Activated CD8-positive, alpha-beta T cell treated with anti-CD3 and anti-CD28 coated beads, Interleukin-2, amount 10 ng/mL, durations not matched to agents 7 days and 5 days (primary cell): ENCODE results near the gene ANKRD28. TPM values are rescaled to one million over a fixed set of nuclear protein-coding genes. Genes with fewer than 3 reads are reported as not detected.
"Not testable (repeated sequence)": the region's sequence is repeated elsewhere in the genome, so short reads cannot be mapped to it uniquely, and the experiment has no call there.

ENCODE experiments used
- ATAC-seq: fragments of 150-1000 bp; cut with Tn5 transposase; one replicate; pipeline ENCODE4 v1.10.0; 2021; ENCODE audit warnings: moderate library complexity
- CTCF ChIA-PET: fragments of 350-600 bp; sonication (Branson Sonifier 250); formaldehyde crosslinking; loops from one replicate; lab custom pipeline; 2021; ENCODE audit warnings: antibody characterized with exemption; lab: Charles Lee
- POLR2A ChIA-PET: fragments of 350-600 bp; sonication (Branson Sonifier 250); formaldehyde crosslinking; loops from one replicate; lab custom pipeline; 2021; ENCODE audit warnings: antibody characterized with exemption; lab: Charles Lee
- DNase-seq: peaks from one replicate; pipeline ENCODE4 v3.0.0-alpha.2; 2020
- H3K27ac Mint-ChIP-seq: one replicate; pipeline ENCODE4 v1.8.0; 2021; ENCODE audit warnings: mild to moderate bottlenecking, mixed read lengths
- H3K27me3 Mint-ChIP-seq: one replicate; pipeline ENCODE4 v1.8.0; 2021; ENCODE audit warnings: low read depth, mixed read lengths
- H3K36me3 Mint-ChIP-seq: one replicate; pipeline ENCODE4 v1.8.0; 2021; ENCODE audit warnings: low read depth, mixed read lengths
- H3K4me1 Mint-ChIP-seq: one replicate; pipeline ENCODE4 v1.8.0; 2021; ENCODE audit warnings: low read depth, mixed read lengths
- H3K4me3 Mint-ChIP-seq: one replicate; pipeline ENCODE4 v1.8.0; 2021; ENCODE audit warnings: mild to moderate bottlenecking, mixed read lengths
- H3K9me3 Mint-ChIP-seq: one replicate; pipeline ENCODE4 v1.8.0; 2022; ENCODE audit warnings: mixed read lengths; ENCODE audit not compliant: insufficient read depth
- total RNA-seq, 2 experiments: library from RNA; stranded (reverse); gene quantifications; one replicate each; pipeline ENCODE4 v1.2.3, GENCODE V29; 2021

ANKRD28 gene
- 10 to 100 TPM; 30.7 to 37.7 TPM for total RNA-seq

DNA sequence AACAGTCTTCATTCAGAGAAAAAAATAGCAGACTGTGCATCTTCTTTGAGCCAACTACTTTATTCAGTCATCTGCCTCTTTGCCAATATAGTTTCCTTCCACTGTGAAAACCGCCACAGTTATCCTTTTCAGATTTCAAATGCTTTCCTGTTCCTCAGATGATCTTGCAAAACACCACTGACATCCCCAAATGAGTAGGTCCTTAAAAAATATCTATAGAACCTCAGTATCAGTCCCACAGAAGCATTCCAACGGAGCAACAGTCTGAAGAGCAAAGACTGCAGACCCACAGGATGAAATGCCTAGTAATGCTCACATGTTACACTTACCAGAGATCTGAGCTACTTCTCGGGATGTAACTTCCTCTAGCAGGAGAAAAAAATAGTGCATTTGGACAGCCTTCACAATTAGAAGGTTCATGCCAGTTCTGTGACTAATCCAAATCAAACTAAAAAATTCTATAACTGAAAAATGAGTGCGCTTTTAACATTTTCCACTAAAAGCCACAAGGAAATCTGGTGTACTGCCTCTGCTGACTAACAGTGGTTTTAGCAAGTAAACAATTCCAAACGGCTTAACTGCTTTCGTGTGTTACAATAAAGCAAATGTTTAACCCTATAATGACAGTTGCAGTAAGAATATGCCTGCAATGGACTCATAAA is at the start of gene ANKRD28:
ANKRD28 (minus strand) TSS at position 338 of the 662 bp plus-strand sequence. CDS start 1,458 bp downstream, outside the sequence.
- peak; percentile 32 for DNase-seq
- peak; percentile 48 for ATAC-seq
- Mint-ChIP-seq H3K27me3 (no peaks in the 10 kb centered on the region), H3K4me3 (peak within 1 kb of the TSS; percentile 75), H3K4me1 (peaks cover 83% of the 10 kb centered on the region), H3K27ac (peak within 1 kb of the TSS; percentile 82), H3K36me3 (peaks cover 13% of the 10 kb centered on the region), H3K9me3 (no peaks in the 10 kb centered on the region)
- CTCF ChIA-PET: interaction anchor here (0.9 to 7.8 kb wide), 6 partner anchors 10 to 451 kb away, joined by 3 to 72 read pairs (median 4); no protein-coding TSS in a partner anchor
- POLR2A ChIA-PET: interaction anchor here (0.6 to 2.4 kb wide), 7 partner anchors 10 to 581 kb away, joined by 3 to 19 read pairs (median 3); partner anchors contain the start of genes BTD and HACL1

GRCh38 chr3:15847239-15847638 is 49.5 kb upstream of the ANKRD28 start:
- Mint-ChIP-seq H3K36me3 (peaks cover 21% of the 10 kb centered on the region), H3K4me1 (no peaks in the 10 kb centered on the region), H3K27ac (no peak overlapping the region), H3K27me3 (no peaks in the 10 kb centered on the region), H3K9me3 (no peaks in the 10 kb centered on the region), H3K4me3 (no peak overlapping the region)
- ATAC-seq (no peak), DNase-seq (no peak)
- POLR2A ChIA-PET: no interaction called here
- CTCF ChIA-PET: no interaction called here

- ATAC-seq (no peak), DNase-seq (no peak)
- no peak overlapping the region for H3K27ac Mint-ChIP-seq
- H3K9me3 Mint-ChIP-seq: peaks cover 1% of the 10 kb centered on the region
- ChIA-PET CTCF (no interaction called here), POLR2A (no interaction called here)
- H3K27me3 Mint-ChIP-seq: no peaks in the 10 kb centered on the region
- peaks cover 19% of the 10 kb centered on the region for H3K36me3 Mint-ChIP-seq
- H3K4me3 Mint-ChIP-seq: no peak overlapping the region
- H3K4me1 Mint-ChIP-seq: no peaks in the 10 kb centered on the region
These were observed 48.8 kb upstream of the ANKRD28 start for GRCh38 chr3:15846606-15847005.

GRCh38 chr3:15845475-15845874 is 47.7 kb upstream of the ANKRD28 start:
- H3K36me3 Mint-ChIP-seq: peaks cover 18% of the 10 kb centered on the region
- H3K4me3 Mint-ChIP-seq: no peak overlapping the region
- no peaks in the 10 kb centered on the region for H3K4me1 Mint-ChIP-seq
- CTCF ChIA-PET: interaction anchor here (0.8 kb wide), 1 partner anchor 9 kb away, joined by 3 read pairs; no protein-coding TSS in a partner anchor
- POLR2A ChIA-PET: no interaction called here
- H3K9me3 Mint-ChIP-seq: peaks cover 10% of the 10 kb centered on the region
- no peak for ATAC-seq
- no peaks in the 10 kb centered on the region for H3K27me3 Mint-ChIP-seq
- H3K27ac Mint-ChIP-seq: no peak overlapping the region
- DNase-seq: no peak

GRCh38 chr3:15844889-15845288 is 47.1 kb upstream of the ANKRD28 start:
- DNase-seq: no peak
- Mint-ChIP-seq H3K27ac (no peak overlapping the region), H3K4me1 (no peaks in the 10 kb centered on the region), H3K36me3 (peaks cover 23% of the 10 kb centered on the region), H3K9me3 (peaks cover 16% of the 10 kb centered on the region), H3K4me3 (no peak overlapping the region), H3K27me3 (no peaks in the 10 kb centered on the region)
- CTCF ChIA-PET: interaction anchor here (0.8 kb wide), 1 partner anchor 10 kb away, joined by 3 read pairs; no protein-coding TSS in a partner anchor
- no peak for ATAC-seq
- POLR2A ChIA-PET: no interaction called here

GRCh38 chr3:15841091-15841973 is 43.6 kb upstream of the ANKRD28 start:
- not testable (repeated sequence) for H3K27me3 Mint-ChIP-seq, H3K4me1 Mint-ChIP-seq
- H3K9me3 Mint-ChIP-seq: peaks cover 28% of the 10 kb centered on the region

DNA sequence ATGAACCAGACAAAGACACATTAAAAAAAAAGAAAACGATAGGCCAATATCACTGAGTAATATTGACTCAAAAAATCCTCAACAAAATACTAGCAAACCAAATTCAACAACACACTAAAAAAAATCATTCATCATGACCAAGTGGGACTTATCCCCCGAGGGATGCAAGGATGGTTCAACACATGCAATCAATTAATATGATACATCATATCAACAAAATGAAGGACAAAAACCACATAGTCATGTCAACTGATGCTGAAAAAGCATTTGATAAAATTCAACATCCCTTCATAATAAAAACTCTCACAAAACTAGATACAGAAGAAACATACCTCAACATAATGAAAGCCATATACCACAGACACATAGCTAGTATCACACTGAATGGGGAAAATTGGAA is 41.8 kb upstream of the ANKRD28 start:
- H3K36me3 Mint-ChIP-seq: peaks cover 22% of the 10 kb centered on the region

More at GRCh38 chr3:15841091-15841973, 43.6 kb upstream of the ANKRD28 start:
- H3K27ac Mint-ChIP-seq, DNase-seq, H3K4me3 Mint-ChIP-seq, ATAC-seq, POLR2A ChIA-PET, CTCF ChIA-PET: not testable (repeated sequence)
- H3K36me3 Mint-ChIP-seq: peaks cover 27% of the 10 kb centered on the region

DNA sequence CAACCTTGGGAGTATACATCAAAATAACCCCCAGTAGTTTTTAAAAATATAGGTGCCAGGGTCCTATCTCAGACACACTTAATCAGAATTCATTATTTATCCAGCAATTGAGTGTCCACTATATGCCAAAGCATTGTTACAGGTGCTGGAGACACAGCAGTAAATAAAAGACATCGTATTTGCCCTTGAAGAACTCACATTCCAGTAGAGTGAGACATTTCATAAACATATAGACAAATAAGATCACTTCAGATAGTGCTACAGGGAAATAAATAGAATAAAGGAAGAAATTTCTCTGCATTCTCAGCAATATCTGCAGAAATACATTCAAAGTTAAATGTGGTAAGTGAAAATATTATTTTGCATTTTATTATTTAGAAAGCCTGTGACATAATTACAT is 34.1 kb upstream of the ANKRD28 start:
- DNase-seq (no peak), ATAC-seq (no peak)
- no peak overlapping the region for H3K4me3 Mint-ChIP-seq
- no peaks in the 10 kb centered on the region for H3K4me1 Mint-ChIP-seq
- no peaks in the 10 kb centered on the region for H3K9me3 Mint-ChIP-seq
- H3K36me3 Mint-ChIP-seq: no peaks in the 10 kb centered on the region
- no peaks in the 10 kb centered on the region for H3K27me3 Mint-ChIP-seq
- POLR2A ChIA-PET: no interaction called here
- no peak overlapping the region for H3K27ac Mint-ChIP-seq
- CTCF ChIA-PET: no interaction called here

More for the DNA sequence above, 41.8 kb upstream of the ANKRD28 start:
- Mint-ChIP-seq H3K9me3 (peaks cover 28% of the 10 kb centered on the region), H3K27me3 (no peaks in the 10 kb centered on the region), H3K27ac (no peak overlapping the region), H3K4me1 (no peaks in the 10 kb centered on the region), H3K4me3 (no peak overlapping the region)
- ATAC-seq: no peak
- POLR2A ChIA-PET: no interaction called here
- CTCF ChIA-PET: no interaction called here
- DNase-seq: no peak

DNA sequence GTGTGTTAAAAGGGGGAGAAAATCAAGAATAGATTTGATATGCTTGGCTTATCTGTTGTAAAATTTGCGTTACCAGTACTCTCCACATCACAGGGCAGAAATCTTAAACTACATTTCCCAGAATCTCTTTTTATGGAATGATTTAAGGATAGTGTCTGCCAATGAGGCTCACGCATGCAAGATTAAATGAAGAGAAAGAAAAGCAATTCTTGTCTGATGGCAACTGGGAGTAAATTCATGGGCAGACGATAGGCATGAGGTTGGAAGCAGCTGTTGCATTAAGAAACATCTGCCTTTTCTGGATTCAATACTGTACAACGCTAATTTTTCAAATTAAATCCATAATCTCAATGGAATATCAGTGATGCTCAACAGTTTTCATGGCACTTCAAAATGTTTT is 27.2 kb upstream of the ANKRD28 start:
- CTCF ChIA-PET: interaction anchor here (1.0 kb wide), 1 partner anchor 195 kb away, joined by 3 read pairs; no protein-coding TSS in a partner anchor

GRCh38 chr3:15823092-15823491 is 25.3 kb upstream of the ANKRD28 start:
- Mint-ChIP-seq H3K27ac (no peak overlapping the region), H3K9me3 (no peaks in the 10 kb centered on the region), H3K4me3 (no peak overlapping the region), H3K36me3 (peaks cover 4% of the 10 kb centered on the region), H3K27me3 (no peaks in the 10 kb centered on the region), H3K4me1 (peaks cover 2% of the 10 kb centered on the region)
- ChIA-PET CTCF (no interaction called here), POLR2A (no interaction called here)
- DNase-seq: no peak
- no peak for ATAC-seq

More for the DNA sequence above, 27.2 kb upstream of the ANKRD28 start:
- DNase-seq: no peak
- POLR2A ChIA-PET: no interaction called here
- Mint-ChIP-seq H3K27ac (no peak overlapping the region), H3K36me3 (peaks cover 4% of the 10 kb centered on the region), H3K27me3 (no peaks in the 10 kb centered on the region), H3K4me1 (no peaks in the 10 kb centered on the region), H3K4me3 (no peak overlapping the region), H3K9me3 (no peaks in the 10 kb centered on the region)
- no peak for ATAC-seq

GRCh38 chr3:15822281-15822680 is 24.5 kb upstream of the ANKRD28 start:
- Mint-ChIP-seq H3K36me3 (peaks cover 4% of the 10 kb centered on the region), H3K9me3 (no peaks in the 10 kb centered on the region), H3K27me3 (no peaks in the 10 kb centered on the region), H3K4me3 (no peak overlapping the region), H3K4me1 (peaks cover 6% of the 10 kb centered on the region), H3K27ac (no peak overlapping the region)
- DNase-seq (no peak), ATAC-seq (no peak)
- ChIA-PET POLR2A (no interaction called here), CTCF (no interaction called here)
